GM19467 (cell line): ENCODE results near the gene CCRL2.
"Not testable (repeated sequence)": the region's sequence is repeated elsewhere in the genome, so short reads cannot be mapped to it uniquely, and the experiment has no call there.

Source experiments
- ATAC-seq: cut with Tn5 transposase; IDR thresholded peaks from one replicate; pipeline ENCODE4 v1.9.1; 2021; ENCODE audit warnings: mild to moderate bottlenecking, moderate library complexity; ENCODE audit not compliant: unreplicated experiment

Gene CCRL2

DNA sequence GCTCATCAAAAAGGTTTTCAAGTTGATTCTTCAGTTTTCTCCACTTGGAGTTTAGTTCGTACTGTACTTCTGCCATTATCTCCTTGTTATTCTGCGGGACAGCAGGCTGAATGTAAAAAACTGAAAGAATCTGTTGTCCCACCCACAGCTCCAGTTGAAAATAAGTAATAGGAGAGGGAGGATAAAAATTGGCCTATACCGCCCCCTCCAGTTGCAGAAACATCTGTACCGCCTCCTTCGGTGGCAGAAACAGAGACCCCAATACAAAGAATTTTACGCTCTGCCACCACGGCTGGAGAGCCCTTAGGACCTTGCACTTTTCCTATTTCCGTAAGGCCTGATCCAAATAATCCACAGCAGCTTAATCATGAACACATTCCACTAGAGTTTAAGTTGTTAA is 20.3 kb downstream of the CCRL2 start:
- not testable (repeated sequence) for ATAC-seq

DNA sequence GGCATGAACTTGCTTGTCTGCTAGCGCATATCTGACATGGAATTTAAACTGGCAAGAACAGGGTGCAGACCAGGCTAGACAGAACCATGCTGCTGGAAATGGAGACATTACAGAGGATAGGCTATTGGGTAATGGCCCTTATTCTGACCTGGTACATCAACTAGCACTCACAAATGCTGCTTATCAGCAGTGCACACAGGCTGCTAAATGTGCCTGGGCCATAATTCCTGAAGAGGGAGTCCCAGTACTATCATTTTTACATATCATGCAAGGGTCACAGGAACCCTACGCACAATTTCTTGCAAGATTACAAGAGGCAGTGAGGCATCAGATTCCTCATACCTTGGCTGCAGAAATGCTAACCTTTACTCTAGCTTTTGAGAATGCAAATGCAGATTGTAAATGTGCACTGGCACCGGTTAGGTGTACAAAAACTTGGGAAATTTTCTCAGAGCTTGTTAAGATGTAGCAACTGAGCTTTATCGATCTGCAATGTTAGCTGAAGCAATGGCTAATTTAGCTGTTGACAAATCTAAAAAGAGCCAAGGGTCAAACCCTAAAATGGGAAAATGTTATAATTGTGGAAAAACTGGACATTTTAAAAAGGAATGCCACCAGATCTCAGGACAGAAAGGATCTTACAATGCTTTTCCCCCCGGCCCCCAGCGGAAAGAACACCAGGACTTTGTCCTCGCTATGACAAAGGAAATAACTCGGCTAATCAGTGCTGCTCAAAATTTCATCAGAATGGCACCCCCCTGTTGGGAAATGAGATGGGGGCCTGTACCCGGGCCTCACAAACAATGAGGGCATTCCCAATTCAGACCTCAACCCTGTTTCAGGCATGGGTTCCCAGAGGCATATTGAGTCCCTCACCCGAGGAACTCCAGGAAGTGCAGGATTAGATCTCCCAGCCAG is 21.1 kb downstream of the CCRL2 start:
- no peak for ATAC-seq

DNA sequence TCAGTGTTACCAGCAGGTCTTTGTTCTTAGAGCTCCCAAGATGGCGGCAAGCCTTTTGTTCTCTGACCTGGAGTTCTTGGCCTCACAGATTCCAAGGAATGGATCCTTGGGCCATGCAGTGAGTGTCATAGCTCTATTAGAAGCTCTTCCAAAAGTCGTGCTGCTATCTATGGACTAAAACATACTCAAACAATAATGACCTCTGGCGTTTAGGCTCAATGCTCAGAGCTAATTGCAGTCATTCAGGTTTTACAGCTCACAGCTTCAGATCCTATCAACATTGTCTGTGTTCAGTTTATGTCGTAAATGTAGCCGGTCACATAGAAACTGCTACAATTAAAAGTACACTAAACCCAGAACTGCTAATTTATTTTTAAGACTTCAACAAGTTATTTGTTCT is 22.2 kb downstream of the CCRL2 start:
- no peak for ATAC-seq

DNA sequence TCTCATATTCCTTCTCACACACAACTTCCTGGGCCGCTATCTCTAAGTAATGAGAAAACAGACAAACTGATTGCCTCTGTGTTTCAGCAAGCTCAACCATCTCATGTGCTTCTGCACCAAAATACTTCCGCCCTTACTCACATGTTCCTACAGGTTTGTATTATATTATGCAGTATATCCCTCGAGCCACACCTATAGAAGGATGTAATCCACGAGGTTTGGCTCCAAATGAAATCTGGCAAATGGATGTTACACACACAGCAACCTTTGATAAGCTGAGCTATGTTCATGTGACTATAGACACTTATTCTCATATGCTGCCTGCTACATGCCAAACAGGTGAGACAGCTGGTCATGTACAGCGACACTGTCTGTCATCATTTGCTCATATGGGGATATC is 22.6 kb downstream of the CCRL2 start:
- no peak for ATAC-seq

DNA sequence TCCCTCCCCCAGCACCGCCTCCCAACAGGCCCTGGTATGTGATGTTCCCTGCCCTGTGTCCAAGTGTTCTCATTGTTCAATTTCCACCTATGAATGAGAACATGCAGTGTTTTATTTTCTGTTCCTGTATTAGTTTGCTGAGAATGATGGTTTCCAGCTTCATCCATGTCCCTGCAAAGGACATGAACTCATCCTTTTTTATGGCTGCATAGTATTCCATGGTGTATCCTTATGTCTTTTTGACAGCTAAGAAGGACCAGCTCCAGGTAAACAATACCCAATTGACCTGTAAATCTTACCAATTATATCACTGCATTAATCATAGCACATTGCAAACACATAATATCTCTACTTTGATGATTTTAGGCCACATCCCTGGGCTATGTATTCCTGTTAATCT is 23.8 kb downstream of the CCRL2 start:
- ATAC-seq, result not testable (repeated sequence)

DNA sequence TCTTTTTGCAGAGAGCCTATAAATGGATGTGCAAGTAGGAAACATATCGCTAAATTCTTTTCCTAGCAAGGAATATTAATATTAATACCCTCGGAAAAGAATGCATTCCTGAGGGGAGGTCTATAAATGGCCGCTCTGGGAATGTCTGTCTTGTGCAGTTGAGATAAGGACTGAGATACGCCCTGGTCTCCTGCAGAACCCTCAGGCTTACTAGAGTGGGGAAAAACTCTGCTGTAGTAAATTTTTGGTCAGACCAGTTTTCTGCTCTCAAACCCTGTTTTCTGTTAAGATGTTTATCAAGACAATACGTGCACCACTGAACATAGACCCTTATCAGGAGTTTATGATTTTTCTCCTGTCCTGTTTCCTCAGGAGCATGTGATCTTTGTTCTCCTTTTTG is 24.8 kb downstream of the CCRL2 start:
- ATAC-seq, result not testable (repeated sequence)

DNA sequence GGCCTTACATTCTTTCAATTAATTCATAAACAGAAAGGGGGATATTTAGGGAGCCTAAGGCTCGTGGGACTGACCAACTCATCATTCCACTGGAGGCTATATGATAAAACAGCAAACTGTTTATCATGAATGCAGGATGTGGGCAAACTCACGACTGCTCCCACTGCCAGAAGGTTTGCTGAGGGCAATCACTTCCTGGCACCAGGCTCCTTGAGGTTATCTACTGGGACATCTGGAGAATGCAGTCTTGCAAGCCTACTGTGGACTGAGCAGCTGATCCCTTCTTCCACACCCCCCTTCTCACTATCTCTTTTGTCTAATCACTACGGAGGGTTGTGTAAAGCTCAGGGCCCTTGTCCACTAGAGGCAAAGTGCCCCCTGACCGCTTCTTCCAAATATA is 26.1 kb downstream of the CCRL2 start:
- ATAC-seq, result not testable (repeated sequence)

DNA sequence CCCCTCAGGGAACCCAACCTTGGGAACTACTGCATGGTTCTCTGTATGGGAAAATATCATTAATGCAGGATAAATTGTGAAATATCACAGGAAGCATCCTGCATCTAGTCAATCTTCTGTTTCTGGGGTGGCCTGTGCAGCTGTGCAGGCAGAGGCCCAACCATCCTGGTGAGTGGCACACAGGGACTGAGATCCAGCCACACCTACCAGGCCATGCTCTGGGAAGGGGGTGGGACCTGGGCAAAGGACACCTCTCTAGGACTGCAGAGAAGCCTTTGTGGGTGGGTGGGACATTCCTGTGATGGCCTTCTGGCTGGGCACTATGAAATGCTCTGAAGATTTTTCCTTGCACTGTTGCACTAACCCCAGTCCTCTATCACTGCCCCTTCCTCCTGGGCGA is 26.8 kb downstream of the CCRL2 start:
- no peak for ATAC-seq

DNA sequence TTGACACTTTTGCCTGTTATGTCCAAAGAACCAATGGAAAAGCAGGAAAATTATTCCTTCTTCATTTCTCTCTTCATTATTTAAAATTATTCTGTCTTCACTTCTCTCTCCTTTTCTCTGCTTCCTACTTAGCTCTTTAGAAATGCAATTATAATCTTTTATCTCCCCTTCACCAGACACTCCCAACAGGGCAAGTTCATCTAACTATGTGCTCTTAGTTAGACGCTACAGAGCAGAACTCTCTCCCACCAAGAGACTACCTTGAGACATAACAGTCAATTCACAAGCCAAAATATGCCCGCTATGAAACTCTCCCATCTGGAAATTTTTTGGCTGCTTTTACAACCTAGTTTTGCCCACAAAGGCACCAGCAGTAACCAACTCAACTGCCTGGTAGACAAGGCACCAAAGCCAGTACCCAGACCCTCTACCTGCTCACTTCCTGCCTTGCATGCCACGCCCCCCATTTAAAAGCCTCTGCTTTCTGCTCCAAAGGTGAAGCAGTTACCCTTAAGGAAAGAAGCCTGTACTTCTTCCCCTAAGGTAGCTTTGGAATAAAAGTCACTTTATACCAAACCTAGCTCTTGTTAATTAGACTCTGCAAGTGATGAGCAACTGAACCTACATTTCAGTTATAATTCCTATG is 28.1 kb downstream of the CCRL2 start:
- ATAC-seq, result no peak

DNA sequence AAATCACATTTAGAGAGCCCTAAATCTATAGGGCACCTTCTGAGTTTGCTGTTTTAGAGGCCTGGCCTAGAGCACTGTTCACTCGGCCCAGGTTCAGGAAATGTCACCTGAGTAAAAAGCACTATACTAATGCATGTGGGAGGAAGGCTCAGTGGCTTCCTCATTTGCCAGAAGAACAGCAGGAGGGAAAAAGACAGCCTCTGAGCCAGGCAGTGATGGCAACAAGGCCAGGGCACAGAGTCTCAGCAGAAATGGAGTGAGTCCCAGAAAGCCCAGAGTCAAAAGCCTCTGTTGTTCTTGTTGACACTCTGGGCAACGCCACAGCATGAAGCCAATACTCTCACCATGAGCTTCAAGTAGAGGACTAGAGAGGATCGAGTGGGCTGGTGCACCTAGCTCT is 31.8 kb downstream of the CCRL2 start:
- no peak for ATAC-seq

DNA sequence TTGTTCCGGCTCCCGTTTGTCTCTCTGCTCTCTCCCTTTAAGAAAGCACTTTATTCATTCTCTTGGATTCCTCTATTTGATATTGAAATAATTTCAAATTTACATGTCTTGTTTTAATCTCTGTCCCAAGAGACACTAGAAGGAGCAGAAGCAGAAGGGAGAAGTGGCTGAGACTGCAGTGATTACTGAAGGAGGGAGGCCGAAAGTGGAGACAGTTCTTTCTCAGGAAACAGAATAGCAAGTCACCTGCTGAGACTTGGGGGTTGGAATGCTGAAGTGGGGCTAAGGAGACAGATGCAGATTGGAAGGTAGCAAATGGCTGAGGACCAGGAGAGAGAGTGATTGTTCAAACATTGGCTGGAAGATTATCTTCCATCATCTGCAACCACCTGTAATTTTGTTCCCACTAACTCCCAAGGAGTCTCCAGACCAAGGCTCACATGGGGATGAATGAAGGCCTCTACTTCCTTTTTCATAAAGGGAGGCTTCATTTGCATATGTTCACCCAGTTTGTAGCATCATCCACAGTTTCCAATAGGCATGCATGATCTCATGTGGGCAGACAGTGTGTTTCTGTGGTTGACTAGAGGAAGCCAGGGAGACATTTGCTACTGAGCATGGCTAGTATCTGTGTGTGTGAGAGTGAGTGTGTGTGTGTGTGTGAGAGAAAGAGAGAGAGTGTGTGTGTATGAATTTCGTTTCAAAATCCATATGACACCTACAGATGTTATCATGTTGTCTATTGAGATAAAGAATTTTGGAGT is 33.7 kb downstream of the CCRL2 start:
- ATAC-seq, result no peak

DNA sequence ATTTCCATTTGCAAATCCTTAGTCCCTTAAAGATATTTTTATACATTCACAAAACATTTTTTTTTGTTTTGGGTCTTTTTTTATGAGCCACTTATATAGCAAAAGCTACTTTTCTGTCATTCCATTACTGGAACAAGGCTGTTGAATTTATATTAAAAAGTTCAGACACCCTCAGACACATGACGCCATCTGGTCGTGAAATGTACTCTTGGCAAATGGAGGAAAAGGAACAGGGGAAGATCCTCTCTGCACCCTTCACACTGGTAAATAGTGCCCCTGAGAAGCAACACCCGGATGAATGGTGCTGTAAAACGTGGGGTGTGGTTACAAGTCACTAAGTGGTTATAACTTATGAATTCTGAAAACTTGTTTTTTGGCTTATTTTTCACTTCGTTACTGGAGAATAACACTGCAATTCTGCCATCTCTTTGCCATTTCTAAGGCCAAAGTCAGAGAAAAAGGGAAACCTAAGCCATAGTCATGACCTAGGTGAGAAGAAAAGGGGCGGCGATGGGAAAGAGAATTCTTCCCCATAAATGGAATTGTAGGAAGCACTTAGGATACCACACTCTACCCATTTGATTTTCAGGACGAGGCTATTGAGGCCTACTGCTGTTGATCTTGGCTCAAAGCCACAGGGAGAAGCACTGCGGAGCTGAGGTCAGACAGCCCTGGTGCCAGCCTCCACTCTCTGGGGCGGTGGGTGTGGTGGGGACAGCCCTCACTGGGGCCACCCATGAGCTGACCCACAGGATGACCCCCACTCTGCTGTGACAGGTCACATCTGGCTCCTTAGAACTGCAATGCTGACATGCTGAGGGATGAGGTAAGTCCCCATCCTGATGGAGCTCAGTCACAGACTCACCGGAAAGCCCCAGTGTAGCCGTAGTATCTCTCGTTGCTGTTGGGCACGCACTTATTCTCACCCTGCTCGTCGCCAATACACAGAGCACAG is 35.8 kb downstream of the CCRL2 start:
- no peak for ATAC-seq

DNA sequence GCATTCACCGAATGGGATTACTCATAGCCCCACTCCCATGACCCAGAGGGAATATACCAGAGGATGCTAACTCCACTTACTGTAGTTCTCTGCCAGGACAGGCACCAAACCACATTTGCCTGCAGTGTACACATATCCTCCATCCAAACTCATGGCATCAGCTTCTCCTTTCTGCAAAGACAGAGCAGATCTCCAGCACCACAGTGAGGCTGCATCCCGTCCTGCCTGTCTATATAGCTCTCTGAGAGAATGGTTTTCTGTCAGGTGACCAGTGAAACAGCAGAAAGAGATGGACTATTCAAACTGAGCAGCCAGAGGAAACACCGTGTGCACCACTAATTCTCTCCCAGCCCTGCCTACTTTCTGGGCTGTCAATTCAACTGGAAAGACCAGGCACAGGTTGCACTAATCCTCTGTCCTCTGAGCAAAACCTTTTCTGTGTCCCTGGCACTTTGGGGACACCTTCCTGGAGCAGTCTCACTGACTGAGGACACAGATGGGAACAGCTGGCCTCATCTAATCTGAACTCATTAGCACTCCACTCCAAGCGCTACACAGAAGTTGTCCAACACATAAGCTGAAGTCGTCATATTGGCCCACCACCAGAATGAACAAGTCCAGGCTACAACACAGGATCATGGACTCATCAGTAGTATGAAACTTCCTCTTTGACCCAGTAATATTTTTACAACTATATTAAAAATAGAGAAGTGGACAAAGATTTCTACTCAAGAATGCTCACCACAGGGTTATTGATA is 40.3 kb downstream of the CCRL2 start:
- no peak for ATAC-seq

DNA sequence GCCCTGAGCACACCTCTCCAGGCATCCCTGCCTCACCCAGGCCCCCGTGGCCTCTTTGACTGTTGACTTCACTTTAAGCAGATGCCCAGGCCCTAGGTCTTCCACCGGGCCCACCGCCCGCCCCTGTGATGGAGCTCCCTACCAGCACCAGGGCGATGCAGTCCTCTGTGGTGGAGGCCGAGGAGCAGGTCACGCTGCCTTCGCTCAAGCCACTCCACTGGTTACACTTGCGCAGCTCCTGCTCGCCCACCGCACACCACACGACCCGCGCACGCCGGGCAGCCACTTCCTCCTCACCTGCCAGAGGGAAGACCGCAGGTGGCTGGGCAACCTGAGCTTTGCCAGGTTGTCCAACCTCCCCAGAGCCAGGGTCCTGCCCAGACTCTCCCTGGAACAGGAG is 41.7 kb downstream of the CCRL2 start:
- no peak for ATAC-seq

DNA sequence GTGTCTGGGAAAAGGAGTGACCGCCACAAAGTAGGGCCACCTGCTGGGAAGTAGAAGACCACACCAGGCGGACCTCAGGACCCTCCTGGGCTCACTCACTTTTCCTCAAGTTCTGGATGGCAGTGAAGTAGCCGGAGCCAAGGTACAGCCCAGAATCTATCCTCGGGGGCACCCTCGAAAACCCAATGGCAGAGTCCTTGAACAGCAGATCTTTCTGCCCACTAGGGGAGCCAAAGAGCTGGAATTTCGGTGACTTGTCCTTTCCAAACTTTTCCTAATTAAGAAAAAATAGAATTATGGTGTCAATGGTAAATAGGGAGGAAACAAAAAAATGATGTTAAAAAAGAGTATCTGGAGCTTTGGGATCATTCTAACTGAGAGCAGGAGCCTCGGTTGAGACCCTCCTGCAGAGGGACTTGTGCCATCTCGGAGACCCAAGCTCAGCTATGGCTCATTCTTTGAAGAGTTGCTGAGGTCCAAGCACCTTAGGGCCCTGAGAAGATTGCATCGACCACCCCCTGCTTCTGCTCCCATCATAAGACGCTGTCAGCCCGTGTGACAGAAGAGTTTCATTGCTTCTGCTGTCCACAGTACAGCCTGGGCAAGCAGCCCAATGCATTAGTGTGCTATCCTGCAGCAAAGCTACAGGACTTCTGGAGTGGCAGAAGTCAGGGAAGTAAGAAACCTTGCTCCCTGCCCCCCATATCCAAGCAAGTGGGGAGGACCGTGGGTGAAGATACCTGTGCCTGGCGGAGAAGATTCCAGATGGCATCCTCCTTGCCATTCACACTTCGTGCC is 42.9 kb downstream of the CCRL2 start:
- ATAC-seq, result no peak

DNA sequence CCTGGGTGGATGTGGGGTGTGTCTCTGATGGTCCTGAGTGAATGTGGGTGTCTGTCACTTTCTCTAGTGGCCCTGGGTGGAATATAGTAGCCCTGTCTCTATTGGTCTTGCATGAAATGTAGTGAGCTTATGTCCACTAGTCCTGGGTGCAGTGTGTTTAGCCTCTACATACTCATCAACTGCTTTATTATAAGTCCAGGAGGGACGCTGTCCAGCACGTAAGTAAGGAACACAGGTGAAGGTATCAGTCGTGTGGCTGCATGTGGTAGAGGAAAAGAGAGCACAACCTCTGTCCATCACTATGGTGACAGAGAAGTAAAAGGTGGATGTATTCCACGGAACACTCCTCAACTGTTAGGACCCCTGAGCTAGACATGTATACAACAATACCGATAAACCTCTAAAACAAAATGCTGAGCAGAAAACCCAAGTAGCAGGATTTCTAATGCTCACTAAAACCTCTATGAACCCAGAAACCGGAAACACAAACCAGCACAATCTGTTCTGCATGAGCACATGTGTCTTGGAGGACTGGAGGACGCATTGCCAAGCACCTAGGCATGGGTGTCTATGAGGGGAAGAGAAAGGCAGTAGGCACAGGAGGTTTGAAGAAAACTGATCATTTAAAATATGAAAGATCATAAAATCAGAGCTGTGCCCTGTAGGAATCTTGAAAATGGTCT is 46.6 kb downstream of the CCRL2 start:
- no peak for ATAC-seq

DNA sequence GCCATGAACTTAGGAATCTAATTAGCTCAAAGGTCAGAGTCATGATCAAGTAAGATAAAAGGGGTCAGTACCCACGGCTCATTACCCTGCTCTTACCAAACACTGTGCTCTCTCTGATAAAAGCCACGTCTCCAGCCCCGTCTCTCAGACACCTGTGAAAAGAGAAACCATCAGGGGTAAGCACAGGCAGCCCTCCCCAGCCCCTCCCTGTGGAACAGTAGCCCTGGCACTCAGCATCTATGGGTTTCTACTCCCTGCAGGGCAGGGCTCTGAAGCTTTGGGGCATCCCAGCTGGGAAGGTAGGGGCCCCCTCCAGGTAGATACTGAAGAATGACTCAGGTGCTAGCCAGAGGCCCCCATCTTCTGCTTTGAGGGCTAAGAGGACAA is 47.1 kb downstream of the CCRL2 start:
- no peak for ATAC-seq

DNA sequence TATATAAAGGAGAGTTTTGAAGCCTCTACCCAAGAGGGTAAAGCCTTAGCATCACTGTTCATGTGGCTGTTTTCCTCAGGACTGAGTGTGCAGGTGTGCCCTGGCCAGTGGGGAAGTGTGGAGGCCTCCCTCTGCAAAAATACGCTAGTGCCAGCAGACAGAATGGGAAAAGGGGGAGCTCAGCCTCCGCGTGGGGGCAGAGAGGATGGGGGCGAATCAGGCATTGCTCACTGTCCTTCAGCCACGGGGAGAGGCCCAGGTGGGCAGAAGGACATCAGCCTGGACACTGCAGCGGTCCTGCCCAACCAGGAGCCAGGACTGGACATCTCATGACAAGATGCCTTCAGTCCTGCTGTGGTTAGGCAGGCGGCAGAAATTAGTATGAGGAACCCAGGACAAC is 47.5 kb downstream of the CCRL2 start:
- ATAC-seq, result no peak
